Astrocyte (in vitro differentiated cells and primary cell): ENCODE data around the gene UQCC2. TPM values are rescaled to one million over a fixed set of nuclear protein-coding genes. Genes with fewer than 3 reads are reported as not detected.

Experiments
- DNase-seq: peaks from one replicate; pipeline ENCODE4 v3.0.0-alpha.2; 2010; ENCODE audit warnings: low read depth
- FAIRE-seq: peaks from 2 replicates; lab custom pipeline; 2011; peaks lifted over from hg19 to GRCh38; lab: Jason Lieb, UNC
- H2AFZ ChIP-seq: 2 replicates; pipeline ENCODE4 v1.6.0; 2012; ENCODE audit warnings: low read depth, low read length, inconsistent platforms
- H3K27ac ChIP-seq: 2 replicates; pipeline ENCODE4 v1.5.1; 2011; ENCODE audit warnings: low read depth, low read length, inconsistent platforms
- H3K27me3 ChIP-seq: 2 replicates; pipeline ENCODE4 v1.6.0; 2011; ENCODE audit warnings: low read length, inconsistent platforms; ENCODE audit not compliant: insufficient read depth
- H3K36me3 ChIP-seq: 2 replicates; pipeline ENCODE4 v1.5.1; 2011; ENCODE audit warnings: low read length, inconsistent platforms; ENCODE audit not compliant: insufficient read depth
- H3K4me1 ChIP-seq: 2 replicates; pipeline ENCODE4 v1.5.1; 2011; ENCODE audit warnings: low read length, inconsistent platforms; ENCODE audit not compliant: insufficient read depth
- H3K4me2 ChIP-seq: 2 replicates; pipeline ENCODE4 v1.6.0; 2012; ENCODE audit warnings: low read length, inconsistent platforms
- H3K4me3 ChIP-seq: 2 replicates; pipeline ENCODE4 v1.5.1; 2011; ENCODE audit warnings: low read depth, mild to moderate bottlenecking, low read length, inconsistent platforms; ENCODE audit not compliant: insufficient read depth
- H3K79me2 ChIP-seq: 2 replicates; pipeline ENCODE4 v1.6.0; 2012; ENCODE audit warnings: mild to moderate bottlenecking, low read length, inconsistent platforms; ENCODE audit not compliant: insufficient read depth
- H3K9ac ChIP-seq: 2 replicates; pipeline ENCODE4 v1.6.0; 2012; ENCODE audit warnings: mild to moderate bottlenecking, low read length, inconsistent platforms
- H3K9me3 ChIP-seq: 2 replicates; pipeline ENCODE4 v1.5.1; 2012; ENCODE audit warnings: low read depth, mild to moderate bottlenecking, low read length, inconsistent platforms; ENCODE audit not compliant: insufficient read depth
- H4K20me1 ChIP-seq: 2 replicates; pipeline ENCODE4 v1.6.0; 2012; ENCODE audit warnings: low read length, inconsistent platforms; ENCODE audit not compliant: insufficient read depth
- H3K27ac Mint-ChIP-seq: one replicate; pipeline ENCODE4 v1.8.0; 2021; ENCODE audit warnings: mild to moderate bottlenecking, mixed read lengths; ENCODE audit not compliant: unreplicated experiment
- H3K27me3 Mint-ChIP-seq: one replicate; pipeline ENCODE4 v1.8.0; 2021; ENCODE audit warnings: low read depth, mixed read lengths; ENCODE audit not compliant: unreplicated experiment
- H3K36me3 Mint-ChIP-seq: one replicate; pipeline ENCODE4 v1.8.0; 2021; ENCODE audit warnings: low read depth, mixed read lengths; ENCODE audit not compliant: unreplicated experiment
- H3K4me1 Mint-ChIP-seq: one replicate; pipeline ENCODE4 v1.8.0; 2021; ENCODE audit warnings: low read depth, mixed read lengths; ENCODE audit not compliant: unreplicated experiment
- H3K4me3 Mint-ChIP-seq: one replicate; pipeline ENCODE4 v1.8.0; 2021; ENCODE audit warnings: mild to moderate bottlenecking, moderate library complexity, mixed read lengths; ENCODE audit not compliant: unreplicated experiment
- H3K9me3 Mint-ChIP-seq: one replicate; pipeline ENCODE4 v1.8.0; 2021; ENCODE audit warnings: mild to moderate bottlenecking, mixed read lengths; ENCODE audit not compliant: unreplicated experiment
- CTCF ChIP-seq: IDR thresholded peaks from 2 replicates; pipeline ENCODE4 v1.5.1; 2011; ENCODE audit warnings: low read depth, mild to moderate bottlenecking, inconsistent platforms, low read length, moderate library complexity; ENCODE audit not compliant: insufficient read depth
- EZH2 ChIP-seq: IDR thresholded peaks from 2 replicates; pipeline ENCODE4 v1.6.1; 2012; ENCODE audit warnings: mild to moderate bottlenecking, low read length, inconsistent platforms; ENCODE audit not compliant: insufficient read depth
- total RNA-seq: library from RNA; stranded (reverse); gene quantifications from 2 replicates; pipeline ENCODE4 v1.2.1, GENCODE V29; 2021

UQCC2 gene
- total RNA-seq, 1 donor from 2014 or later, result 70.2 TPM

GRCh38 chr6:33704215-33705066 lies 7.1 kb downstream of the UQCC2 start:
- Mint-ChIP-seq H3K4me3 (no peak overlapping the region), H3K27ac (peak overlapping the region; percentile 0), H3K4me1 (peaks cover 20% of the 10 kb centered on the region), H3K9me3 (no peaks in the 10 kb centered on the region), H3K27me3 (no peaks in the 10 kb centered on the region), H3K36me3 (peaks cover 15% of the 10 kb centered on the region)
- Histone ChIP-seq H3K9me3 (no peaks in the 10 kb centered on the region), H3K27me3 (no peaks in the 10 kb centered on the region), H3K9ac (no peak overlapping the region), H3K79me2 (peaks cover 4% of the 10 kb centered on the region), H3K36me3 (no peaks in the 10 kb centered on the region), H3K27ac (no peak overlapping the region), H3K4me1 (no peaks in the 10 kb centered on the region), H3K4me3 (no peak overlapping the region), H4K20me1 (peaks cover 6% of the 10 kb centered on the region), H3K4me2 (no peak overlapping the region), H2AFZ (no peak overlapping the region)
- no peak for DNase-seq
- no peak for TF ChIP-seq EZH2
- no peak for TF ChIP-seq CTCF
- no peak for FAIRE-seq

DNA sequence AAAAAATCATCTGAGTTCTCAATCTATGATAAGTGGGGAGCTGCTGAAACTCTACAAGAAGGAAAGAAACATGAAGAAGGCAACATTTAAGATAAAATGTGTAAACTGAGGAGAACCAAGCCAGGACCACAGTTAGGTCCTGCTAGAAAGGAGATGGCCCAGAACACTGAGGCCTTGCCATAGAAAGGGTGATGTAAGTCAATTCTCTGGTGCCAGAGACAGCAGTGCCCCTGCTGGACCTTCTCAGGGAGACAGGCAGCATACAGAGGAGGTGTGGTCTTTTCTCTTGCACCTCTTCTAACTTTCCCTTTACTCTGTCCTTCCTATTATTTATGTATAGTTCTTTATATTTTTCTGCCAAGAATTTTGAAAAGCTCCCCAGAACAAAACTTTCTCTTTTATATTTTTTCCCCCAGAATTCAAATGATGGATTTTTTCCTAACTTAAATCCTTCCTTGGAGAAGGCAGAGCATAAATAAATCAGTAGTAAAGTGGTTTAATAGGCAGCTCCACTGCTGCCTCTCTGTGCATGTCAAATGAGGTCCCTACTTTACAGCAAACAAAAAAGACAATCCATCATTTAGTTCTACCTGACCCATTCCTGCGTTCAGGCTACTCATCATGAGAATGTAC lies 9.0 kb downstream of the UQCC2 start:
- TF ChIP-seq CTCF (peak; percentile 59), EZH2 (no peak)
- FAIRE-seq, result no peak
- H3K36me3 Mint-ChIP-seq, result peaks cover 5% of the 10 kb centered on the region

More for the DNA sequence above, 9.0 kb downstream of the UQCC2 start:
- DNase-seq, result peak; percentile 23
- no peak overlapping the region for H3K9ac ChIP-seq
- H3K4me1 ChIP-seq, result peaks cover 1% of the 10 kb centered on the region
- no peak overlapping the region for H3K27ac ChIP-seq
- H3K4me2 ChIP-seq, result no peak overlapping the region
- no peak overlapping the region for H2AFZ ChIP-seq
- H3K79me2 ChIP-seq, result no peaks in the 10 kb centered on the region
- H3K27me3 Mint-ChIP-seq, result no peaks in the 10 kb centered on the region
- peaks cover 20% of the 10 kb centered on the region for H3K4me1 Mint-ChIP-seq
- no peak overlapping the region for H3K4me3 ChIP-seq
- H3K27ac Mint-ChIP-seq, result peak overlapping the region; percentile 64
- H3K36me3 ChIP-seq, result no peaks in the 10 kb centered on the region
- no peaks in the 10 kb centered on the region for H3K27me3 ChIP-seq
- no peaks in the 10 kb centered on the region for H3K9me3 ChIP-seq
- peaks cover 7% of the 10 kb centered on the region for H4K20me1 ChIP-seq
- no peak overlapping the region for H3K4me3 Mint-ChIP-seq
- H3K9me3 Mint-ChIP-seq, result no peaks in the 10 kb centered on the region
